ENCODE results near the gene SCO2. TPM values are rescaled to one million over a fixed set of nuclear protein-coding genes. Genes with fewer than 3 reads are reported as not detected.

SCO2 gene
- total RNA-seq, 4 donors from 2014 or later: 5.1 to 14.9 (median 6.7) TPM

DNA sequence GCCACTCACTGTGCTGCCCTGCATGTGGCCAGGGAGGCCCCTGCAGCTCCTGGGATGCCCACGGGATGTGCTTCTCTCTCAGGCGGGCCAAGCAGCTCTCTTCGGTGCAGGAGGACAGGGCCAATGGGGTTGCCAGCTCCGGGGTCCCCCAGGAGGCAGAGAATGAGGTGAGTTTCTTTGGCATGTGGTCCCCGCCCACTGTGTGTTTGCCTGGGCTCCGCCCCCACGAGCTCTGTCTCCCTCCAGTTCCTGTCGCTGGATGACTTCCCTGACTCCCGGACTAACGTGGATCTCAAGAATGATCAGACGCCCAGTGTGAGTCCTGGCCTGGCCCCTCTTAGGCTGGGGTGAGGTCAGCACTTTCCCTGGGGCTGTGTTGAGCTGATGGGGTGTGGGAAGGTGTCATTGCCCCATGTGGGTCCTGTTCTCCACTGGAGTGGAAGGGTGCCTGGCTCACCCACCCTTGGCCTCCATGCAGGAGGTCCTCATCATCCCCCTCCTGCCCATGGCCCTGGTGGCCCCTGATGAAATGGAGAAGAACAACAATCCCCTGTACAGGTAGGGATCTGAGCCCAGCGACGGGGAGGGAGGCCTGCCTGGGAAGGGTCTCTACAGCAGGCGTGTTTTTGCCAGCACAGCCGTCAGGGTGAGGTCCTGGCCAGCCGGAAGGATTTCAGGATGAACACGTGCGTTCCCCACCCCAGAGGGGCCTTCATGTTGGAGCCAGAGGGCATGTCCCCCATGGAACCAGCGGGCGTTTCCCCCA is 7.7 kb downstream of the SCO2 start:
- Histone ChIP-seq H3K36me3 (peaks cover 24 to 81% (median 31%) of the 10 kb centered on the region in 3 donors), H3K4me3 (no peak overlapping the region), H3K27ac (no peak overlapping the region), H3K9me3 (no peaks in the 10 kb centered on the region), H3K4me1 (peaks cover 0 to 7% (median 0%) of the 10 kb centered on the region in 3 donors), H3K27me3 (no peaks in the 10 kb centered on the region)
- no peak for DNase-seq
- intact Hi-C loops (cut with DNase I): no loop called here
- no peak for TF ChIP-seq POLR2A (IDR thresholded peaks at IDR 0.05)
- TF ChIP-seq, protein P1, sequence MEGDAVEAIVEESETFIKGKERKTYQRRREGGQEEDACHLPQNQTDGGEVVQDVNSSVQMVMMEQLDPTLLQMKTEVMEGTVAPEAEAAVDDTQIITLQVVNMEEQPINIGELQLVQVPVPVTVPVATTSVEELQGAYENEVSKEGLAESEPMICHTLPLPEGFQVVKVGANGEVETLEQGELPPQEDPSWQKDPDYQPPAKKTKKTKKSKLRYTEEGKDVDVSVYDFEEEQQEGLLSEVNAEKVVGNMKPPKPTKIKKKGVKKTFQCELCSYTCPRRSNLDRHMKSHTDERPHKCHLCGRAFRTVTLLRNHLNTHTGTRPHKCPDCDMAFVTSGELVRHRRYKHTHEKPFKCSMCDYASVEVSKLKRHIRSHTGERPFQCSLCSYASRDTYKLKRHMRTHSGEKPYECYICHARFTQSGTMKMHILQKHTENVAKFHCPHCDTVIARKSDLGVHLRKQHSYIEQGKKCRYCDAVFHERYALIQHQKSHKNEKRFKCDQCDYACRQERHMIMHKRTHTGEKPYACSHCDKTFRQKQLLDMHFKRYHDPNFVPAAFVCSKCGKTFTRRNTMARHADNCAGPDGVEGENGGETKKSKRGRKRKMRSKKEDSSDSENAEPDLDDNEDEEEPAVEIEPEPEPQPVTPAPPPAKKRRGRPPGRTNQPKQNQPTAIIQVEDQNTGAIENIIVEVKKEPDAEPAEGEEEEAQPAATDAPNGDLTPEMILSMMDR (IDR thresholded peaks at IDR 0.05): no peak
- 86 to 88% methylated on average over 6 to 8 of the region's 20 CpGs for WGBS, 2 donors

DNA sequence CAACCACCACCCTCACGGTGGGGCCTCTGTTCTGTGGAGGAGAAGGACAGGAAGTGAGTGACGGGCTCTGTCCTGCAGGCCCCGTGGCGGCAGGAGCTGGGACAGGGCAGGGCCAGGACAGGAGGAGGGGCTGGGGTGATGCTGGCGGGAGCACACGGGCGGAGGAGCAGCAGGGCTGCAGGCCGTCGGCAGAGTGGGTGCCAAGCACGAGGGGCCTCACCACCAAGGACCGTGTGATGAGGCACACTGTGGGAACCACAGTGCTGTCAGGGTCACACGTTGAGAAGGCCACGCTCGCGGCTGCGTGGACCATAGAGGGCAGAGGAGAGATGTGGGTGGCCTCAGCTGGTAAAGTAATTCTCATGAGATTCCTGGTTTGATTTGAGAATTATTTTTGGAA is 8.5 kb downstream of the SCO2 start:
- WGBS, 2 donors: 43% methylated on average over 2 of the region's 16 CpGs; no CpG with 5 or more reads in 1 of the 2 donors
- Histone ChIP-seq H3K9me3 (no peaks in the 10 kb centered on the region), H3K4me3 (no peak overlapping the region), H3K27me3 (no peaks in the 10 kb centered on the region), H3K36me3 (peaks cover 18 to 81% (median 23%) of the 10 kb centered on the region in 3 donors), H3K27ac (no peak overlapping the region), H3K4me1 (peaks cover 0 to 10% (median 0%) of the 10 kb centered on the region in 3 donors)
- TF ChIP-seq POLR2A (IDR thresholded peaks at IDR 0.05): no peak
- TF ChIP-seq, protein P1 (IDR thresholded peaks at IDR 0.05): no peak
- no peak for DNase-seq
- intact Hi-C loops (cut with DNase I): no loop called here

DNA sequence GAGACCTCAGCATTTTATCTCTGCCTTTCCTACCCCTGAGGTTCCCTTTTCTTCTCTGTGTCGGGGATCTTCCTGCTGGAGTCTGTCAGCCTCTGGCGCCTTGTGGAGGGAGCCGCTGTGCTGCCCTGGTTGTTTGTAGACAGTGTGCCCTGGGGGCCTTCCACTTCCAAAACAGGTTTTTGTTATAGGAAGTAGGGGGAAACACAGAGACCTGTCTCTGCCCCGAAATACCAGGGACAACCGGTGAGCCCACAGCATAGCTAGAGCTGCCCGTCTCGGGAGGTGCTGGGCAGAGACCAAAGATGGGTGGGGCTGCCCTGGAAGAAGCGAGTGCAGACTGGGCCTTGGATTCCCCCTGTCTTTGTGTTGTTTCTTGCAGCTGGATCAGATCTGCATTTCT is 9.3 kb downstream of the SCO2 start:
- 43 to 53% methylated on average over 3 to 4 of the region's 8 CpGs for WGBS, 2 donors

DNA sequence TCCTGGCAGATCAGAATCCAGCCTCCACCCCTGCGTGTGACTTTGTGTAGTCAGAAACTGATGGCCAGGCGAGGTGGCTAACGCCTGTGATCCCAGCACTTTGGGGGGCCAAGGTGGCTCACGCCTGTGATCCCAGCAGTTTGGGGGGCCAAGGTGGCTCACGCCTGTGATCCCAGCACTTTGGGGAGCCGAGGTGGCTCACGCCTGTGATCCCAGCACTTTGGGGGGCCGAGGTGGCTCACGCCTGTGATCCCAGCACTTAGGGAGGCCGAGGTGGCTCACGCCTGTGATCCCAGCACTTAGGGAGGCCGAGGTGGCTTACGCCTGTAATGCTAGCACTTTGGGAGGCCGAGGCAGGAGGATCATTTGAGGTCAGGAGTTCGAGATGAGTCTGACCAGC is 12.2 kb downstream of the SCO2 start:
- no peak for DNase-seq
- peaks cover 12 to 36% (median 12%) of the 10 kb centered on the region in 3 donors for H3K4me1 ChIP-seq
- no peak overlapping the region for H3K27ac ChIP-seq
- intact Hi-C loops (cut with DNase I): no loop called here
- H3K9me3 ChIP-seq: no peaks in the 10 kb centered on the region
- WGBS, 2 donors: 86 to 96% methylated on average over 1 to 5 of the region's 15 CpGs
- H3K27me3 ChIP-seq: no peaks in the 10 kb centered on the region
- no peak for TF ChIP-seq POLR2A (IDR thresholded peaks at IDR 0.05)
- TF ChIP-seq, protein P1 (IDR thresholded peaks at IDR 0.05): no peak
- peaks cover 9 to 58% (median 14%) of the 10 kb centered on the region in 3 donors for H3K36me3 ChIP-seq
- H3K4me3 ChIP-seq: no peak overlapping the region

More for the DNA sequence above, 9.3 kb downstream of the SCO2 start:
- H3K36me3 ChIP-seq: peaks cover 14 to 78% (median 15%) of the 10 kb centered on the region in 3 donors
- intact Hi-C loops (cut with DNase I): no loop called here
- TF ChIP-seq, protein P1 (IDR thresholded peaks at IDR 0.05): no peak
- no peak for TF ChIP-seq POLR2A (IDR thresholded peaks at IDR 0.05)
- H3K27ac ChIP-seq: no peak overlapping the region
- H3K4me1 ChIP-seq: peaks cover 0 to 12% (median 0%) of the 10 kb centered on the region in 3 donors
- no peaks in the 10 kb centered on the region for H3K9me3 ChIP-seq
- H3K4me3 ChIP-seq: no peak overlapping the region
- no peaks in the 10 kb centered on the region for H3K27me3 ChIP-seq
- DNase-seq: no peak

DNA sequence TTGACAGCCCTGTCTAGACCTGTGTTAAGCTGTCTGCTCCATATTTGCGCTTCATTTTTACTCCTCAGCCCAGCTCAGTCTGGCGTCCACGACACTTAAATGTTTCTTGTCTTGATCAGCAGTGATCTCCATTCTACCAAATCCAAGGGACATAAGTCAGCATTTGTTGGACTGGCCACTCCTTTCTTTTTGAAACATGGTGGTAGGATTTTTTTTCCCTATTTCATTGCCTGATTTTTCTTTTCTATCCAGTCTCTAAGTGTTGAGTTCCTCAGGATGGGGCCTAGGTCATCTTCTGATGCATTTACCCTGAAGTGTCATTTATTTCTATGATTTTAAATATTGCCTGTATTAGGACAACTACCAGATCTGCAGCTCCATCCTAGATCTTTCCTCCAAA is 16.5 kb downstream of the SCO2 start:
- WGBS, 2 donors: 2 to 18% methylated on average over 3 of the region's 3 CpGs

More for the DNA sequence above, 16.5 kb downstream of the SCO2 start:
- no peaks in the 10 kb centered on the region for H3K27me3 ChIP-seq
- H3K4me3 ChIP-seq: peak overlapping the region; percentile 82 to 97 (median 86)
- peaks cover 27 to 62% (median 38%) of the 10 kb centered on the region in 3 donors for H3K4me1 ChIP-seq
- intact Hi-C loops (cut with DNase I): no loop called here
- H3K36me3 ChIP-seq: peaks cover 7 to 53% (median 15%) of the 10 kb centered on the region in 3 donors
- DNase-seq: no peak
- H3K9me3 ChIP-seq: no peaks in the 10 kb centered on the region
- H3K27ac ChIP-seq: peak overlapping the region; percentile 95 to 99 (median 97)
- TF ChIP-seq, protein P1 (IDR thresholded peaks at IDR 0.05): no peak
- TF ChIP-seq POLR2A (IDR thresholded peaks at IDR 0.05): no peak
